Adrenal gland (tissue), 5 donors: ENCODE results near the gene CTBP1.

Experiments
- POLR2A ChIP-seq, 2 donors: fragments of 450-650 bp; IDR thresholded peaks; one replicate each; pipeline ENCODE4 v1.6.1; 2017; ENCODE audit warnings: antibody characterized with exemption in 2 of 2, mild to moderate bottlenecking in 2 of 2, moderate library complexity in 1 of 2
- TF ChIP-seq, protein P1 (sequence below), 6 experiments: fragments of 450-650 bp in 4 of 6; fragments of 200-600 bp in 2 of 6; sonication (generic) in 1 of 6; IDR thresholded peaks; 1 replicate in 5 of 6; 2 replicates in 1 of 6; pipeline versions ENCODE4 v1.5.1 to v1.8.0; 2016 to 2021; ENCODE audit warnings: antibody characterized with exemption in 6 of 6, mild to moderate bottlenecking in 2 of 6, moderate library complexity in 1 of 6
- donor health status: DM: no; HTN: no; CAD: no.

DNA sequence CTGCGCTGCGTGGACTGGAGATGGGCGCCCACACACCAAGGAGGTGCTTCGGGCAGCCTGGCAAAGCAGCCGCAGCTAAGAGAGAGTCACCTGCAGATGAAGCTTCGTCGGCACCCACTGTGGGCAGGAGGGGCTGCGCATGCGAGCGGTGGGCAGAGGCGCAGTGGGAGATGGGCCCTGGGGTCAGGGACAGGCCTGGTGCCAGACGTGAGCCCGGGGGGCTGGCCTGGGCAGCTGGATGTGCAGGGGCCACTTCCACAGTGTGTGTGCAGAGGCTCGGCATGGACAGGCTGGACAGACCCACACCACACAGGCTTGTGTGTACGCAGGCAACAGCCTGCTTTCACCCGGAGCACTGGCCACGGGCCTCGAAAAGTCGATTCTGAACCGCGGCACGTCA is 18.6 kb downstream of the CTBP1 start:
- TF ChIP-seq, protein P1, sequence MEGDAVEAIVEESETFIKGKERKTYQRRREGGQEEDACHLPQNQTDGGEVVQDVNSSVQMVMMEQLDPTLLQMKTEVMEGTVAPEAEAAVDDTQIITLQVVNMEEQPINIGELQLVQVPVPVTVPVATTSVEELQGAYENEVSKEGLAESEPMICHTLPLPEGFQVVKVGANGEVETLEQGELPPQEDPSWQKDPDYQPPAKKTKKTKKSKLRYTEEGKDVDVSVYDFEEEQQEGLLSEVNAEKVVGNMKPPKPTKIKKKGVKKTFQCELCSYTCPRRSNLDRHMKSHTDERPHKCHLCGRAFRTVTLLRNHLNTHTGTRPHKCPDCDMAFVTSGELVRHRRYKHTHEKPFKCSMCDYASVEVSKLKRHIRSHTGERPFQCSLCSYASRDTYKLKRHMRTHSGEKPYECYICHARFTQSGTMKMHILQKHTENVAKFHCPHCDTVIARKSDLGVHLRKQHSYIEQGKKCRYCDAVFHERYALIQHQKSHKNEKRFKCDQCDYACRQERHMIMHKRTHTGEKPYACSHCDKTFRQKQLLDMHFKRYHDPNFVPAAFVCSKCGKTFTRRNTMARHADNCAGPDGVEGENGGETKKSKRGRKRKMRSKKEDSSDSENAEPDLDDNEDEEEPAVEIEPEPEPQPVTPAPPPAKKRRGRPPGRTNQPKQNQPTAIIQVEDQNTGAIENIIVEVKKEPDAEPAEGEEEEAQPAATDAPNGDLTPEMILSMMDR (IDR thresholded peaks at IDR 0.05): no peak
- TF ChIP-seq POLR2A (IDR thresholded peaks at IDR 0.05): no peak
